OCI-LY7 (cell line): ENCODE results near the gene YIPF2.

ENCODE experiments used
- CTCF ChIP-seq: fragments of 200-600 bp; sonication (generic); conservative IDR thresholded peaks from 2 replicates; pipeline ENCODE4 v1.5.1; 2014; ENCODE audit warnings: mild to moderate bottlenecking, antibody characterized with exemption, low read length, moderate library complexity, mixed read lengths
- EZH2phosphoT487 ChIP-seq: fragments of 200-600 bp; sonication (generic); IDR thresholded peaks from 2 replicates; pipeline ENCODE4 v1.6.1; 2018; ENCODE audit warnings: low read depth, borderline replicate concordance, mild to moderate bottlenecking, mixed run types, antibody characterized with exemption, low read length, moderate library complexity, mixed read lengths

DNA sequence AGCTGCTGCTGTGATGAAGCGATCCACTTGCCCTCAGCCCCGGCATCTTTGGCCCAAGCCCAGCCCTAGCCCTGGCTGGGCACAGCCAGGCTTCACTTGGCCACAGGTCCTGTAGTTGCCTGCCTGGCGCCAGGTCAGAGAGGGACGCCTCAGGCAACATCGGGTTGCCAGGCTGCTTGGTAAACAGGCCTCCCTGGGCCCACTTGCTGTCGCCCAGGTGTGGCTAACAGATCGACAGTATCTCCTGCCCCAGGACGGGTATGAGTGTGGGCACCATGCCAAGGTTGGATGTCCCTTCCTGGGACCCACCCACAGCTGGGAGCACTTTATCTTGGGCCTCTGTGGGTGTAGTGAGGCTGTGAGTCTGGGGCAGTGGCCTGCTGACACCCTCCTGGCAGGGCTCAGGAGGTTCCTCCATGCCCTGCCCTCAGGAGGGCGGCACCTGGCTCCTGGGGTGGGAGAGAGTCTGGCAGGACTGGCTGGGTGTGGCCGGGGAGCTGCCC lies 29.2 kb downstream of the YIPF2 start:
- TF ChIP-seq CTCF: no peak
- no peak for TF ChIP-seq EZH2phosphoT487
